ENCODE data around the gene B3GNT3.

DNA sequence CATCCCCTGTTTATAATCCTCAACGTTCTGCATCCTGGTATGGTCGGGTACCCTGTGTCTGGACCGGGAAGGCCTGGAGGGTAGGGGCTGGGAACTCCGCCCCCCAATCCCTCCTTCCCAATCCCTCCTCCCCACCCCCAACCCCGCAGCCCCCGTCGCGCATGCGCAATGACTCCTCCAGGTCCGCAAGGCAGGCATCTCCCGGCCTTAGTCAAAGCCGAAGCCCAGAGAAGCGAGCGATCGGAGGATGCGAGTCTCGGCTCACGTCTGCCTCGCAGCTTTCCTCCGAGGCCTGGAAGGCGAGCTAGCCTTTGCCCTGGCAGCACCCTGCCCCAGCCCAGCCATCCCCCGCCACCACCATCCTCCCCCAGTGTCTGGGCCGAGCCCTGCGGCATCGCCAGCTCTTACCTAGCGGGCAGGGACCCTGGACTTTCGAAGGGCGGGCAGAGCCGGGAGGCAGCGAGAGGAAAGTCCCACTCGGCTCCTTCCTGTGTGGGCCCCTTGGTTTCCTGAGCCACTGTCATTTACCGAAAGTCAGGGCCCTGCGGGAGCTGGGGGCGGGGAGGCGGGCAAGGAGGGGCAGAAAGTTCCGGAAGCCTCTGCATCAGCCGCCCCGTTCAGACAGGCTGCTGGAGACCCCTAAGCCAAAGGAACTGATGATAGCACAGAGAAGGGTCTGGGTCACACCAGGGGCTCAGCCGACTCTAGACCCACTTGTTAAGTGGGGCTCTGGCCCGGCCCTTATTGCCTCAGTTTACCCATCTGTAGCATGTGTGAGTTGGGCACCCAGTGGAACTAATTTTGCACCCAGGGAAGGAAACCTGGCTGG is 52.8 kb downstream of the B3GNT3 start, which contains the start of gene JAK3:
- TF ChIP-seq POLR2AphosphoS5 (IDR thresholded peaks at IDR 0.05) (no peak), POLR2A (IDR thresholded peaks at IDR 0.05) (no peak), CTCF (IDR thresholded peaks at IDR 0.05) (no peak)
